ENCODE data around the gene MYMK. TPM values are rescaled to one million over a fixed set of nuclear protein-coding genes. Genes with fewer than 3 reads are reported as not detected.

Gene MYMK
- total RNA-seq, 1 experiment from 2014 or later: not detected

- Histone ChIP-seq H3K79me2 (ENCODE audit: insufficient read depth, low read length) (no peaks in the 10 kb centered on the region), H3K9me3 (ENCODE audit: control insufficient read depth in 1 of 2, insufficient read depth in 1 of 2, low read depth in 1 of 2, low read length in 2 of 2) (no peaks in the 10 kb centered on the region), H3K4me3 (replicated peaks in 1 of 2; ENCODE audit: low read depth in 1 of 2, low read length in 2 of 2) (no peak overlapping the region), H2AFZ (ENCODE audit: low read depth, low read length, poor library complexity, severe bottlenecking) (no peak overlapping the region), H4K20me1 (ENCODE audit: insufficient read depth) (no peaks in the 10 kb centered on the region), H3K36me3 (ENCODE audit: control insufficient read depth in 1 of 2, insufficient read depth in 2 of 2, low read length in 2 of 2) (no peaks in the 10 kb centered on the region), H3K4me1 (ENCODE audit: control insufficient read depth in 1 of 2, insufficient read depth in 2 of 2, low read length in 2 of 2) (peaks cover 42% of the 10 kb centered on the region in 2 experiments), H3K9ac (ENCODE audit: low read length) (no peak overlapping the region), H3K4me2 (ENCODE audit: low read length) (no peak overlapping the region), H3K27ac (ENCODE audit: low read depth, low read length) (no peak overlapping the region), H3K27me3 (ENCODE audit: insufficient read depth, low read length) (peaks cover 6% of the 10 kb centered on the region; the same call in 1 of the 2 replicates), H3K9me2 (ENCODE audit: insufficient read depth) (no peaks in the 10 kb centered on the region)
- no peak for DNase-seq (ENCODE audit: low read depth, low spot score)
- no TSS peak for BruUV-seq (replicated peaks)
- ChIA-PET RAD21 (ENCODE audit: low non-redundant PET in 1 of 2, low total read pairs in 2 of 2, uncharacterized antibody in 2 of 2, unreplicated experiment in 2 of 2) (no interaction called here), CTCF (no interaction called here), POLR2A (no interaction called here)
- intact Hi-C loops (cut with micrococcal nuclease): no loop called here
- TF ChIP-seq CBX3 (IDR thresholded peaks at IDR 0.05; ENCODE audit: low read depth): no peak
- no peak for TF ChIP-seq TCF7L2 (IDR thresholded peaks at IDR 0.05; ENCODE audit: borderline replicate concordance, extremely low read depth, insufficient read depth, insufficient read length)
- TF ChIP-seq RAD21 (IDR thresholded peaks at IDR 0.05; ENCODE audit: low read depth): no peak
- TF ChIP-seq ZNF274 (IDR thresholded peaks at IDR 0.05; ENCODE audit: low read depth, low read length): no peak
- TF ChIP-seq YY1 (IDR thresholded peaks at IDR 0.05; ENCODE audit: extremely low read depth, insufficient replicate concordance, low read depth, low read length): no peak
- no peak for ATAC-seq
Observed at GRCh38 chr9:133561976-133562554, 37.3 kb upstream of the MYMK start.

- H3K4me3 ChIP-seq (replicated peaks in 1 of 2; ENCODE audit: low read depth in 1 of 2, low read length in 2 of 2): no peak overlapping the region
- no TSS peak for BruUV-seq (replicated peaks)
- no peak for TF ChIP-seq SP1 (IDR thresholded peaks at IDR 0.05; ENCODE audit: low read depth)
- no peak for TF ChIP-seq EGR1 (IDR thresholded peaks at IDR 0.05; ENCODE audit: low read depth)
- TF ChIP-seq RAD21 (IDR thresholded peaks at IDR 0.05; ENCODE audit: low read depth): no peak
- no peak overlapping the region for H3K4me2 ChIP-seq (ENCODE audit: low read length)
- POLR2A ChIA-PET: no interaction called here
- no peaks in the 10 kb centered on the region for H3K9me2 ChIP-seq (ENCODE audit: insufficient read depth)
- H3K27me3 ChIP-seq (ENCODE audit: insufficient read depth, low read length): peaks cover 8% of the 10 kb centered on the region; the same call in 1 of the 2 replicates
- peaks cover 42 to 45% of the 10 kb centered on the region in 2 experiments for H3K4me1 ChIP-seq (ENCODE audit: control insufficient read depth in 1 of 2, insufficient read depth in 2 of 2, low read length in 2 of 2)
- H3K36me3 ChIP-seq (ENCODE audit: control insufficient read depth in 1 of 2, insufficient read depth in 2 of 2, low read length in 2 of 2): no peaks in the 10 kb centered on the region
- no peak overlapping the region for H3K27ac ChIP-seq (ENCODE audit: low read depth, low read length)
- H3K9me3 ChIP-seq (ENCODE audit: control insufficient read depth in 1 of 2, insufficient read depth in 1 of 2, low read depth in 1 of 2, low read length in 2 of 2): no peaks in the 10 kb centered on the region
- H3K79me2 ChIP-seq (ENCODE audit: insufficient read depth, low read length): no peaks in the 10 kb centered on the region
- no peak overlapping the region for H3K9ac ChIP-seq (ENCODE audit: low read length)
- DNase-seq (ENCODE audit: low read depth, low spot score) (no peak), ATAC-seq (no peak)
- CTCF ChIA-PET: no interaction called here
- H2AFZ ChIP-seq (ENCODE audit: low read depth, low read length, poor library complexity, severe bottlenecking): no peak overlapping the region
- RAD21 ChIA-PET (ENCODE audit: low non-redundant PET in 1 of 2, low total read pairs in 2 of 2, uncharacterized antibody in 2 of 2, unreplicated experiment in 2 of 2): no interaction called here
- H4K20me1 ChIP-seq (ENCODE audit: insufficient read depth): no peaks in the 10 kb centered on the region
- intact Hi-C loops (cut with micrococcal nuclease): no loop called here
Observed at GRCh38 chr9:133560944-133561343, 36.2 kb upstream of the MYMK start.

All from HCT116 (cell line).